Subcutaneous adipose tissue (tissue), 4 donors: Measurements from ENCODE around the gene XRCC4. TPM values are rescaled to one million over a fixed set of nuclear protein-coding genes. Genes with fewer than 3 reads are reported as not detected.

Source experiments
- total RNA-seq, 4 donors: library from RNA; depleted of rRNA; stranded (reverse); fragments of >200 nt; gene quantifications; one replicate each; pipeline ENCODE4 v1.1.0, GENCODE V29; 2016
- TF ChIP-seq, protein P1 (sequence below): fragments of 450-650 bp; IDR thresholded peaks from one replicate; pipeline ENCODE4 v1.5.1; 2016; ENCODE audit warnings: low read depth, mild to moderate bottlenecking, control low read depth, antibody characterized with exemption, moderate library complexity

XRCC4 gene
- total RNA-seq, 4 donors from 2014 or later: 6.6 to 18.1 (median 13.5) TPM

DNA sequence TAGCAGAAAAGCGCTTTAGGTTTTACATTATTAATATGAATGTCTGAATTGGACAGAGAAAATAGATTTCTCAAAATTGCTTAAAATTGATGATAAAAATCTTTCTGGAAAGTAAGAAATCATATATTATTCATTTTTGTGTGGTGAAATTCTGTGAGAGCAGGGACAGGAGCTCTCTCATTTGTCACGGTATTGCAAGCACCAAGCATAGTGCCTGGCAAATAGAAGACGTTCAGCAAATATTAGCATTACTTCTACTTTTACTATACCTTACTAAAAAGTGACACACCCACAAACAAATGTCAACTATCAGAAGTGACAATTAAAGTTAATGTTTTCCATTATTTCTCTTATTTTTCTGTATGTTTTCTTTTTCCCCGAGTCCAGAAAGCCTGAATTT, 69.1 kb downstream of the XRCC4 start:
- TF ChIP-seq, protein P1, sequence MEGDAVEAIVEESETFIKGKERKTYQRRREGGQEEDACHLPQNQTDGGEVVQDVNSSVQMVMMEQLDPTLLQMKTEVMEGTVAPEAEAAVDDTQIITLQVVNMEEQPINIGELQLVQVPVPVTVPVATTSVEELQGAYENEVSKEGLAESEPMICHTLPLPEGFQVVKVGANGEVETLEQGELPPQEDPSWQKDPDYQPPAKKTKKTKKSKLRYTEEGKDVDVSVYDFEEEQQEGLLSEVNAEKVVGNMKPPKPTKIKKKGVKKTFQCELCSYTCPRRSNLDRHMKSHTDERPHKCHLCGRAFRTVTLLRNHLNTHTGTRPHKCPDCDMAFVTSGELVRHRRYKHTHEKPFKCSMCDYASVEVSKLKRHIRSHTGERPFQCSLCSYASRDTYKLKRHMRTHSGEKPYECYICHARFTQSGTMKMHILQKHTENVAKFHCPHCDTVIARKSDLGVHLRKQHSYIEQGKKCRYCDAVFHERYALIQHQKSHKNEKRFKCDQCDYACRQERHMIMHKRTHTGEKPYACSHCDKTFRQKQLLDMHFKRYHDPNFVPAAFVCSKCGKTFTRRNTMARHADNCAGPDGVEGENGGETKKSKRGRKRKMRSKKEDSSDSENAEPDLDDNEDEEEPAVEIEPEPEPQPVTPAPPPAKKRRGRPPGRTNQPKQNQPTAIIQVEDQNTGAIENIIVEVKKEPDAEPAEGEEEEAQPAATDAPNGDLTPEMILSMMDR: no peak

DNA sequence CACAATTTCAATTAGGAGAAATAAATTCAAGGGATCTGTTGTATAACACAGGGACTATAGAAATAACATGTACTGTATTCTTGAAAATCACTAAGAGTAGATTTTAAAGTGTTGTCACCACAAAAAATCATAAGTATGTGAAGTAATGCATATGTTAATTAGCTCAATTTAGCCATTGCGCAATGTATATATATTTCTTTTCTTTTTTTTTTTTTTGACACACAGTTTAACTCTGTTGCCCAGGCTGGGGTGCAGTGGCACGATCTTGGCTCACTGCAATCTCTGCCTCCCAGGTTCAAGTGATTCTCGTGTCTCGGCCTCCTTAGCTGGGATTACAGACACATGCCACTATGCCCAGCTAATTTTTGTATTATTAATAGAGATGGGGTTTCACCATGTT, 70.2 kb downstream of the XRCC4 start:
- TF ChIP-seq, protein P1: no peak

DNA sequence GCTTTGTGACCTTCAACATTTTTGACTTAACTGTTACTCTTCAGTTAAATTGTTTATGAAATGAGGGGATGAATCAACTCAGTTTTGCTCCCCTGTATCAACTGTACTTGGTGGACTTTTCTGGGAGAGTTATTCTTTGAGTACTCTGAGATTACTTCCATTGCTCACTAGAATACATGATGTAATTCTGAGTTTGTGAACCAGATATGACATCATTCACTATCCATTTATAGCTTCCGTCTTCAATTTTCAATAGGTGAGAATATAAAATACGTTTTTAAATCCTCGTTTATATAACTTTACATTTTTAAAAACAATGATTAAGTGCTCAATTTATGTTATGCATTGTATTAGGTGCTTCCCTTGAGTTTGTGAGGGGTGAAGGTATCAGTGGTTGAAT, 71.0 kb downstream of the XRCC4 start:
- TF ChIP-seq, protein P1: no peak

DNA sequence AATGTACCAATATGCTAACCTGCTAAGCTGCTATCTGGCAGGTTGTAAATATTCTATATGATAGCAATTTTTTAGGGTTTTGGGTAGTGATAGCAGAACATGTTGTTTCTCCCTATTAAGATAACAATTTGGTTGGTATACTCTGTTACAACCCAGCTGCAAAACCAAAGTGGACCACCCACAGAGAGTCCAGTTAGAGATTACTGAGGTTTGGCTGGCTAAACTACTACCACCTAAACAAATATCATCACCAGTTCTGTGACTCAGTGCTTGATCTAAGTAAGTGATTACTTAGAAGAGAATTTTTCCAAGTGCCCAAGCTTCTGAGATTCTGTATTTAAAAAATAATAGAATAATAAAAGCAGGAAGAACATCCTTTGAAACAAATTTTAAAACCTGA, 72.3 kb downstream of the XRCC4 start:
- TF ChIP-seq, protein P1: no peak

DNA sequence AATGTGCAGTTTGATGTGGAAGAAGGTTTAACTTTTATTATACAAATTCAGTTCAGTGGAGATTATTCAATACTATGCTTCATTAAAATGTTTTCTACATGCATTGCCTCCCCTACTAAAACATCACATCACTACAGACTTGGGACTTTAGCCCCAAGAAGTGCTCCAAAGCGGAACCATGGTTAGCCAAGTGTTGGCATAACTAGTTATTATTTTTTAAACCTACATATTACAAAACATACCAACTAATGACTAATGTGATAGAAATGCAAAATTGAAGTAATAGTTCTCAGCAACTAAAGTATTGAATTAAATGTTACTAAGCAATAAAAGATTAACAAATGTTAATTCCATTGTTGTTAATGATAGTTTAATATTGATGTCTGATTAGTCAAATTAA, 74.5 kb downstream of the XRCC4 start:
- TF ChIP-seq, protein P1: no peak

DNA sequence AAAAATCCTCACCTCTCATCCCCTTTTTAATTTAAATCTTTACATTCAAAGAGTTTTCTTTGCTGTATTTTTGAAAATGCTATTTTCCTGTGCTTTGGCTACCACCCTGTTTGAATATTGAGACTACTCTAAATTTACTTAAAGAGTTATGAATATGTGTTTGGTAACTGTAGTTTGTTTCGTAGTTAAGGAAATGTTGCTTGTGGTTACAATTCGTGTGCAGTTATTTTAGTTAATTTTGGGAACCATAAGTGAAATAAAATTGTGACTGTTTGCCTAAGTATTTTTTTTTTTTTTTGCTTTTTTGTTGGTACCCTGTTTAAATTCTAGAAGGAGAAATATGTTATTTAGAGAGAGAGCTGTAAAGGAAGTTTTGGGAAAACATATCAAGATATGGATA, 78.7 kb downstream of the XRCC4 start:
- TF ChIP-seq, protein P1: no peak

DNA sequence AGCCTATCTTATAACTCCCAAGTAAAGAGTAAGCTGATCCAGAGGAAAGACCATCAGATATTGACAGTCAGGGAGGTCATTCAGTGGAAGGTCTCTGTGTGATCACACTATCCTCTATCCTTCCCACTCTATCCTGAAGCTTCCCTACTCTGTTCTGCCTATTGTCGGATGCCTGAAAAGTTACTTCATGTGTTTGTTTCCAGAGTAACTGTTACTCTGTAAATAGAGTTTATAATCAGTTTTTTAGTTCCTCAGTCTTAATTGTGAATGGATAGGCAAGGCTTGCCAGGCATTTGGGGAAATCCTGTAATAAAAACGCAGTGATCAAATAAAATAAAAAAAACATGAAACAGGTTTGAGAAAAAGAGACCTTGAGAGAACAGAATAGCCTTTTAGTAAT, 79.8 kb downstream of the XRCC4 start:
- TF ChIP-seq, protein P1: no peak
